Measurements from ENCODE around the gene MRPS15. TPM values are rescaled to one million over a fixed set of nuclear protein-coding genes. Genes with fewer than 3 reads are reported as not detected.

Gene MRPS15
- total RNA-seq, 2 experiments from 2014 or later = 114 to 119 TPM

DNA sequence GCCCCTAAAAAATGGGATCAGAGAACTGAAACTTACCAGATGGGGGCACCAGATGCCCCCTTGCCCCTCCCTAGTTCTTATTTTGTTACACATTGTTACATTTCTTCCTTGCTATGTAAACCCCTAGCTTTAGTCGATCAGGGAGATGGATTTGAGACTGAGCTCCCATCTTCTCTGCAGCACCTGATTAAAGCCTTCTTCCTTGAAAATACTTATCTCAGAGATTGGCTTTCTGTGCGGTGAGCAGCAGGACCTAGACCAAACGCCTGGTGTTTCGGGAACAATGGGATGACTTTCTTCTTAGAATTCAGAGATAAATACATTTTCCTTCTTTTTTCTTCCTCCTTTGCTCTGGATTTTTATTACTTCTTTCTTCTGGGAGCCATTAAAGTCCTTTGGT is 49.8 kb downstream of the MRPS15 start:
- H3K9me2 ChIP-seq (ENCODE audit: insufficient read depth, low read length) = no peaks in the 10 kb centered on the region
- H3K9me3 ChIP-seq (ENCODE audit: low read length) = peaks cover 17% of the 10 kb centered on the region

DNA sequence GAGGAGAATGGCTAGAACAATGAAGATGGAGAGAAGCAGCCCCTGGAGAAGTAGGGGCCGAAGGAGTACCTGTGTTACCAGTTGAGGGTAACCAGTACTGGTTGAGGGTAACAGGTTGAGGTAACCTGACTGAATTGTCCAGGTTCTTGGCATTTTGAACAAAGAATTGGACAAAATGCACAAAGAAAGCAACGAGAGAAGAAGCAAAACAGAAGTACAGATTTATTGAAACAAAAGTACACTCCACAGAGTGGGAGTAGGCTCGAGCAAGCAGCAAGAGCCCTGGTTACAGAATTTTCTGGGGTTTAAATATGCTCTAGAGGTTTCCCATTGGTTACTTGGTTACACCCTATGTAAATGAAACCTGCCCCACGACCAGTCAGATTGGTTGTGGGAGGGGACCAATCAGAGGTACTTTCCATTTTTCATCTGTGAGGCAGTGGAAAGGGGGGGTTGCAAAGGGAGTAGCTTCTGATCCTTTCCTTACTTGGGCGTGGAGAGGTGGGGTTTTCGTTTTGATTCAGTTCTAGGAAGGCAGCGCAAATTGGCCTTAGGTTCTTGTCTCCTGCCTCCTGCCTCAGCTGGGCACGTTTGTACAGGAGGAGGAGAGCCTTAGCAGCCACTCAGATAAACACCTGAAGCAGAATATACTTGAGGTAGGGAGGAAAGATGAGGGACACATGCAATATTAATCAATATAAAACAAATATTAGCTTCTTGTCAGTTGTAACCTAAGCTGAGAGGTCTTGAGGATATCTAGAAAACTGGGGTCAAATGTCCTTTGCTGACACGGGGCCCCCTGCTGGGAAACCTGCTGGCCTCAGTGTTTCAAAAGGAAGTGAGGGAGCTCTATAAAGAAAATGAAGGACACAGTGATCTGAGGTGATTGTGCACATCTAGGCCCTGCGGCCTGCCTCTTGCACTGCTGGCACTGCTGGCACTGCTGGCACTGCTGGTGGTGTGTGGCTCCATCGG is 52.2 kb downstream of the MRPS15 start:
- ChIA-PET CTCF (ENCODE audit: unreplicated experiment) (no interaction called here), POLR2A (interaction anchor here (0.5 to 1.4 kb wide), 4 partner anchors 16 to 1094 kb away, joined by 3 to 6 read pairs (median 4); no protein-coding TSS in a partner anchor)
- Histone ChIP-seq H3K79me2 (ENCODE audit: insufficient read depth, low read depth, low read length) (no peaks in the 10 kb centered on the region), H3K4me3 (ENCODE audit: low read depth, low read length, poor library complexity, severe bottlenecking) (no peak overlapping the region), H2AFZ (ENCODE audit: low read length) (no peak overlapping the region), H3K27ac (ENCODE audit: low read depth, low read length, poor library complexity, severe bottlenecking) (no peak overlapping the region), H3K4me1 (ENCODE audit: insufficient read depth, low read length, poor library complexity, severe bottlenecking) (no peaks in the 10 kb centered on the region), H4K20me1 (ENCODE audit: insufficient read depth, low read length) (no peaks in the 10 kb centered on the region), H3K4me2 (ENCODE audit: low read length) (no peak overlapping the region), H3K9me3 (ENCODE audit: low read length) (peaks cover 17% of the 10 kb centered on the region), H3K36me3 (ENCODE audit: insufficient read depth, low read length) (no peaks in the 10 kb centered on the region), H3K9me2 (ENCODE audit: insufficient read depth, low read length) (no peaks in the 10 kb centered on the region)
- no peak for TF ChIP-seq EZH2phosphoT487 (IDR thresholded peaks at IDR 0.05; ENCODE audit: borderline replicate concordance, low read depth, low read length)
- TF ChIP-seq, protein P1, sequence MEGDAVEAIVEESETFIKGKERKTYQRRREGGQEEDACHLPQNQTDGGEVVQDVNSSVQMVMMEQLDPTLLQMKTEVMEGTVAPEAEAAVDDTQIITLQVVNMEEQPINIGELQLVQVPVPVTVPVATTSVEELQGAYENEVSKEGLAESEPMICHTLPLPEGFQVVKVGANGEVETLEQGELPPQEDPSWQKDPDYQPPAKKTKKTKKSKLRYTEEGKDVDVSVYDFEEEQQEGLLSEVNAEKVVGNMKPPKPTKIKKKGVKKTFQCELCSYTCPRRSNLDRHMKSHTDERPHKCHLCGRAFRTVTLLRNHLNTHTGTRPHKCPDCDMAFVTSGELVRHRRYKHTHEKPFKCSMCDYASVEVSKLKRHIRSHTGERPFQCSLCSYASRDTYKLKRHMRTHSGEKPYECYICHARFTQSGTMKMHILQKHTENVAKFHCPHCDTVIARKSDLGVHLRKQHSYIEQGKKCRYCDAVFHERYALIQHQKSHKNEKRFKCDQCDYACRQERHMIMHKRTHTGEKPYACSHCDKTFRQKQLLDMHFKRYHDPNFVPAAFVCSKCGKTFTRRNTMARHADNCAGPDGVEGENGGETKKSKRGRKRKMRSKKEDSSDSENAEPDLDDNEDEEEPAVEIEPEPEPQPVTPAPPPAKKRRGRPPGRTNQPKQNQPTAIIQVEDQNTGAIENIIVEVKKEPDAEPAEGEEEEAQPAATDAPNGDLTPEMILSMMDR (conservative IDR thresholded peaks at IDR 0.05; ENCODE audit: low read length) = peak; percentile 37; the same call in 1 of the 2 replicates
- BruUV-seq (replicated peaks) = no TSS peak
- intact Hi-C loops (cut with micrococcal nuclease; ENCODE audit: unreplicated experiment) = no loop called here
- no peak for DNase-seq (ENCODE audit: low spot score)

More for the DNA sequence above, 49.8 kb downstream of the MRPS15 start:
- Histone ChIP-seq H2AFZ (ENCODE audit: low read length) (no peak overlapping the region), H3K4me3 (ENCODE audit: low read depth, low read length, poor library complexity, severe bottlenecking) (no peak overlapping the region), H3K4me2 (ENCODE audit: low read length) (no peak overlapping the region), H3K4me1 (ENCODE audit: insufficient read depth, low read length, poor library complexity, severe bottlenecking) (no peaks in the 10 kb centered on the region), H3K27ac (ENCODE audit: low read depth, low read length, poor library complexity, severe bottlenecking) (no peak overlapping the region), H3K36me3 (ENCODE audit: insufficient read depth, low read length) (no peaks in the 10 kb centered on the region), H4K20me1 (ENCODE audit: insufficient read depth, low read length) (no peaks in the 10 kb centered on the region), H3K79me2 (ENCODE audit: insufficient read depth, low read depth, low read length) (no peaks in the 10 kb centered on the region)
- CTCF ChIA-PET (ENCODE audit: unreplicated experiment) = no interaction called here
- POLR2A ChIA-PET = interaction anchor here (1.1 kb wide), 1 partner anchor 16 kb away, joined by 3 read pairs; no protein-coding TSS in a partner anchor
- intact Hi-C loops (cut with micrococcal nuclease; ENCODE audit: unreplicated experiment) = no loop called here
- no TSS peak for BruUV-seq (replicated peaks)
- TF ChIP-seq, protein P1 (conservative IDR thresholded peaks at IDR 0.05; ENCODE audit: low read length) = no peak
- no peak for TF ChIP-seq EZH2phosphoT487 (IDR thresholded peaks at IDR 0.05; ENCODE audit: borderline replicate concordance, low read depth, low read length)
- DNase-seq (ENCODE audit: low spot score) = no peak

DNA sequence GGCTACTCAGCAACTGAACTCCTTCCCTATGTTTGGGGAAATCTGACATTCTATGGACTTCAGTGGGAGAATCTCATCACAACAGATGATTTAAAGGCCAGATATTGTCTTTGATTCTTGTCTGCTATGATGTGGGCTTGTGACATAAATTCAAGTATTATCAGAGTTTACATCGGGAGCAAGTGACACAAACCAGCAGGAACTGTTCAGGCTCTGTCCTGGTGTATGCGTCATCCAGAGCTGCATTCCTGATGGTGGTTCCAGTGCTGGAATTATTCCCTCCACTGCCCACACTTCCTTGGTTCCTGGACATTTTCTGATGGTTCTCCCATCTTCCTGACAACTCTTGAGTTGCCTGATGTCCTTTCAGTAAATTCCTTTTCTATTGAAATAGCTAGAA is 55.7 kb downstream of the MRPS15 start:
- H3K27ac ChIP-seq (ENCODE audit: low read depth, low read length, poor library complexity, severe bottlenecking) = no peak overlapping the region
- H2AFZ ChIP-seq (ENCODE audit: low read length) = no peak overlapping the region
- ChIA-PET POLR2A (interaction anchor here (0.7 kb wide), 2 partner anchors 11 to 31 kb away, joined by 3 to 4 read pairs; no protein-coding TSS in a partner anchor), CTCF (ENCODE audit: unreplicated experiment) (no interaction called here)
- no peaks in the 10 kb centered on the region for H3K9me2 ChIP-seq (ENCODE audit: insufficient read depth, low read length)
- peaks cover 9% of the 10 kb centered on the region for H3K9me3 ChIP-seq (ENCODE audit: low read length)
- no TSS peak for BruUV-seq (replicated peaks)
- no peaks in the 10 kb centered on the region for H3K36me3 ChIP-seq (ENCODE audit: insufficient read depth, low read length)
- H4K20me1 ChIP-seq (ENCODE audit: insufficient read depth, low read length) = no peaks in the 10 kb centered on the region
- no peak for DNase-seq (ENCODE audit: low spot score)
- H3K4me2 ChIP-seq (ENCODE audit: low read length) = no peak overlapping the region
- TF ChIP-seq EZH2phosphoT487 (IDR thresholded peaks at IDR 0.05; ENCODE audit: borderline replicate concordance, low read depth, low read length) = no peak
- TF ChIP-seq, protein P1 (conservative IDR thresholded peaks at IDR 0.05; ENCODE audit: low read length) = no peak
- no peaks in the 10 kb centered on the region for H3K79me2 ChIP-seq (ENCODE audit: insufficient read depth, low read depth, low read length)
- no peaks in the 10 kb centered on the region for H3K4me1 ChIP-seq (ENCODE audit: insufficient read depth, low read length, poor library complexity, severe bottlenecking)
- no peak overlapping the region for H3K4me3 ChIP-seq (ENCODE audit: low read depth, low read length, poor library complexity, severe bottlenecking)
- intact Hi-C loops (cut with micrococcal nuclease; ENCODE audit: unreplicated experiment) = no loop called here
